Measurements from ENCODE around the gene ZER1. TPM values are rescaled to one million over a fixed set of nuclear protein-coding genes. Genes with fewer than 3 reads are reported as not detected.

The ZER1 gene
- total RNA-seq, 2 donors from 2014 or later, result 25.7 to 41.9 TPM

- 73 to 80% methylated on average over 5 of the region's 5 CpGs for WGBS, 2 donors
- Histone ChIP-seq H3K36me3 (replicated peaks in 1 of 2; ENCODE audit: insufficient read depth in 1 of 2, low read depth in 2 of 2) (no peaks in the 10 kb centered on the region), H3K4me3 (no peak overlapping the region), H3K9me3 (no peaks in the 10 kb centered on the region), H3K4me1 (peaks cover 32% of the 10 kb centered on the region), H3K27me3 (no peaks in the 10 kb centered on the region), H3K27ac (no peak overlapping the region)
- intact Hi-C loops (cut with DNase I), result no loop called here
- TF ChIP-seq, protein P1, sequence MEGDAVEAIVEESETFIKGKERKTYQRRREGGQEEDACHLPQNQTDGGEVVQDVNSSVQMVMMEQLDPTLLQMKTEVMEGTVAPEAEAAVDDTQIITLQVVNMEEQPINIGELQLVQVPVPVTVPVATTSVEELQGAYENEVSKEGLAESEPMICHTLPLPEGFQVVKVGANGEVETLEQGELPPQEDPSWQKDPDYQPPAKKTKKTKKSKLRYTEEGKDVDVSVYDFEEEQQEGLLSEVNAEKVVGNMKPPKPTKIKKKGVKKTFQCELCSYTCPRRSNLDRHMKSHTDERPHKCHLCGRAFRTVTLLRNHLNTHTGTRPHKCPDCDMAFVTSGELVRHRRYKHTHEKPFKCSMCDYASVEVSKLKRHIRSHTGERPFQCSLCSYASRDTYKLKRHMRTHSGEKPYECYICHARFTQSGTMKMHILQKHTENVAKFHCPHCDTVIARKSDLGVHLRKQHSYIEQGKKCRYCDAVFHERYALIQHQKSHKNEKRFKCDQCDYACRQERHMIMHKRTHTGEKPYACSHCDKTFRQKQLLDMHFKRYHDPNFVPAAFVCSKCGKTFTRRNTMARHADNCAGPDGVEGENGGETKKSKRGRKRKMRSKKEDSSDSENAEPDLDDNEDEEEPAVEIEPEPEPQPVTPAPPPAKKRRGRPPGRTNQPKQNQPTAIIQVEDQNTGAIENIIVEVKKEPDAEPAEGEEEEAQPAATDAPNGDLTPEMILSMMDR (IDR thresholded peaks at IDR 0.05), result no peak
- TF ChIP-seq POLR2A (IDR thresholded peaks at IDR 0.05), result no peak
- no peak for DNase-seq
- no peak for ATAC-seq
Observed at GRCh38 chr9:128773049-128773448, 1.3 kb upstream of the ZER1 start.

GRCh38 chr9:128771094-128771721 is 519 bp downstream of the ZER1 start:
- H3K9me3 ChIP-seq, result no peaks in the 10 kb centered on the region
- H3K4me1 ChIP-seq, result peaks cover 32% of the 10 kb centered on the region
- no peaks in the 10 kb centered on the region for H3K36me3 ChIP-seq (replicated peaks in 1 of 2; ENCODE audit: insufficient read depth in 1 of 2, low read depth in 2 of 2)
- peak overlapping the region; percentile 88 to 97 (median 90) for H3K27ac ChIP-seq
- DNase-seq (peak in 3 of 4 donors; percentile 20 to 31 (median 26)), ATAC-seq (peak; percentile 8)
- H3K4me3 ChIP-seq, result peak overlapping the region; percentile 83 to 84
- WGBS, 2 donors, result 0% methylated on average over 13 to 27 of the region's 28 CpGs
- intact Hi-C loops (cut with DNase I), result no loop called here
- no peaks in the 10 kb centered on the region for H3K27me3 ChIP-seq
- TF ChIP-seq, protein P1 (IDR thresholded peaks at IDR 0.05), result no peak
- TF ChIP-seq POLR2A (IDR thresholded peaks at IDR 0.05), result no peak

GRCh38 chr9:128770286-128771030 is 1.3 kb downstream of the ZER1 start:
- Histone ChIP-seq H3K9me3 (no peaks in the 10 kb centered on the region), H3K27me3 (no peaks in the 10 kb centered on the region), H3K27ac (peak overlapping the region in 3 of 4 donors; percentile 88 to 97 (median 90)), H3K4me1 (peaks cover 38% of the 10 kb centered on the region), H3K4me3 (peak overlapping the region in 1 of 2 donors; percentile 84), H3K36me3 (replicated peaks in 1 of 2; ENCODE audit: insufficient read depth in 1 of 2, low read depth in 2 of 2) (no peaks in the 10 kb centered on the region)
- TF ChIP-seq, protein P1 (IDR thresholded peaks at IDR 0.05), result no peak
- no peak for TF ChIP-seq POLR2A (IDR thresholded peaks at IDR 0.05)
- no peak for ATAC-seq
- DNase-seq, result no peak
- 61 to 63% methylated on average over 11 of the region's 11 CpGs for WGBS, 2 donors
- intact Hi-C loops (cut with DNase I), result no loop called here

DNA sequence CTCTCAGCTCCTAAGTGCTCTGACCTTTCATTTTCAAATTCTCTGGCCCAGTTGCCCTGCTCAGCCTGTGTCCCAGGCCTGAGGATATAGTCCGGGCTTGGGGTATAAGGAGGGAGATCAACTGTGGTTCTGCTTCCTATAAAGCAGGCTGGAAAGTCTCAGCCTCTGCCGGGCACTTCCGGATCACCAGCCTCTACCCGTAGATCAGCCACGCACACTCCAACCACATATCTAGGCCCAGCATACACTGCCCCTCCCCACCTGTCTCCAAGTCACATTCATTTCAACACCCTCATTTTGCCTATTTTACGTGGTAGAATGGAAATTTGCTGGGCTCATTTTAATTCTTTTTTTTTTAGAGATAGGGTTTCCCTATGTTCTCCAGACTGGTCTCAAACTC is 3.1 kb downstream of the ZER1 start:
- H3K4me1 ChIP-seq, result peaks cover 50% of the 10 kb centered on the region
- H3K9me3 ChIP-seq, result no peaks in the 10 kb centered on the region
- WGBS, 2 donors, result 71 to 86% methylated on average over 5 to 6 of the region's 6 CpGs
- H3K4me3 ChIP-seq, result no peak overlapping the region
- ATAC-seq (no peak), DNase-seq (no peak)
- intact Hi-C loops (cut with DNase I), result no loop called here
- H3K36me3 ChIP-seq (replicated peaks in 1 of 2; ENCODE audit: insufficient read depth in 1 of 2, low read depth in 2 of 2), result no peaks in the 10 kb centered on the region
- TF ChIP-seq POLR2A (IDR thresholded peaks at IDR 0.05), result no peak
- TF ChIP-seq, protein P1 (IDR thresholded peaks at IDR 0.05), result no peak
- H3K27ac ChIP-seq, result no peak overlapping the region
- H3K27me3 ChIP-seq, result no peaks in the 10 kb centered on the region

All from body of pancreas (tissue), 4 donors.